GM19372 (cell line): ENCODE results near the gene COL18A1.

Experiments
- ATAC-seq: cut with Tn5 transposase; IDR thresholded peaks from one replicate; pipeline ENCODE4 v1.9.1; 2021; ENCODE audit warnings: mild to moderate bottlenecking, low read depth, moderate library complexity; ENCODE audit not compliant: unreplicated experiment

COL18A1 gene

GRCh38 chr21:45487891-45488600, 83.1 kb downstream of the COL18A1 start:
- no peak for ATAC-seq

GRCh38 chr21:45488931-45489721, 84.2 kb downstream of the COL18A1 start:
- no peak for ATAC-seq

- ATAC-seq, result no peak
These were observed 84.7 kb downstream of the COL18A1 start for GRCh38 chr21:45489722-45489982.

- no peak for ATAC-seq
These were observed 85.2 kb downstream of the COL18A1 start for GRCh38 chr21:45490049-45490731.

GRCh38 chr21:45491056-45491455, 86.1 kb downstream of the COL18A1 start:
- no peak for ATAC-seq

GRCh38 chr21:45491623-45492022, 86.7 kb downstream of the COL18A1 start:
- ATAC-seq, result no peak

GRCh38 chr21:45492765-45493164, 87.8 kb downstream of the COL18A1 start:
- ATAC-seq, result no peak

- no peak for ATAC-seq
These were observed 88.5 kb downstream of the COL18A1 start for GRCh38 chr21:45493401-45494001.

- ATAC-seq, result no peak
These were observed 89.3 kb downstream of the COL18A1 start for GRCh38 chr21:45494135-45494850.

- ATAC-seq, result no peak
These were observed 90.1 kb downstream of the COL18A1 start for GRCh38 chr21:45494851-45495680.

GRCh38 chr21:45496151-45496967, 91.4 kb downstream of the COL18A1 start:
- ATAC-seq, result no peak

GRCh38 chr21:45496968-45497845, 92.2 kb downstream of the COL18A1 start:
- no peak for ATAC-seq

GRCh38 chr21:45497846-45498645, 93.1 kb downstream of the COL18A1 start:
- ATAC-seq, result no peak

- no peak for ATAC-seq
These were observed 93.7 kb downstream of the COL18A1 start for GRCh38 chr21:45498646-45499000.

GRCh38 chr21:45499201-45499750, 94.3 kb downstream of the COL18A1 start:
- ATAC-seq, result no peak

- no peak for ATAC-seq
These were observed 95.1 kb downstream of the COL18A1 start for GRCh38 chr21:45499970-45500577.
